Esophagus (tissue), 2 donors: ENCODE measurements around the gene HMG20B. TPM values are rescaled to one million over a fixed set of nuclear protein-coding genes. Genes with fewer than 3 reads are reported as not detected.
"Not testable (repeated sequence)": the region's sequence is repeated elsewhere in the genome, so short reads cannot be mapped to it uniquely, and the experiment has no call there.

ENCODE experiments used
- H3K27ac ChIP-seq, 2 donors: one replicate each; pipeline ENCODE4 v1.5.1; 2013; ENCODE audit warnings: low read depth in 2 of 2, mild to moderate bottlenecking in 2 of 2, inconsistent platforms in 1 of 2, low read length in 1 of 2, moderate library complexity in 1 of 2
- H3K27me3 ChIP-seq, 2 donors: one replicate each; pipeline ENCODE4 v1.6.1; 2013; ENCODE audit warnings: low read length in 2 of 2, control low read depth in 1 of 2, mild to moderate bottlenecking in 1 of 2; ENCODE audit not compliant: insufficient read depth in 2 of 2, control insufficient read depth in 1 of 2
- H3K36me3 ChIP-seq, 2 donors: one replicate each; pipeline ENCODE4 v1.6.1; 2013; ENCODE audit warnings: low read length in 1 of 2; ENCODE audit not compliant: control insufficient read depth in 2 of 2, insufficient read depth in 2 of 2
- H3K4me1 ChIP-seq, 2 donors: one replicate each; pipeline ENCODE4 v1.6.1; 2013; ENCODE audit warnings: low read length in 1 of 2; ENCODE audit not compliant: control insufficient read depth in 2 of 2, insufficient read depth in 2 of 2
- H3K4me3 ChIP-seq, 2 donors: one replicate each; pipeline ENCODE4 v1.5.1; 2013; ENCODE audit warnings: low read length in 2 of 2, mild to moderate bottlenecking in 2 of 2, low read depth in 1 of 2, moderate library complexity in 1 of 2
- H3K9me3 ChIP-seq, 2 donors: one replicate each; pipeline ENCODE4 v1.6.1; 2013; ENCODE audit warnings: mild to moderate bottlenecking in 2 of 2, low read depth in 1 of 2, low read length in 1 of 2, moderate library complexity in 1 of 2; ENCODE audit not compliant: control insufficient read depth in 2 of 2, insufficient read depth in 1 of 2
- WGBS, 2 donors: extraction: QIAGEN DNeasy Blood & Tissue Kit; methylation state at CpG; one replicate each; pipeline ENCODE4 v1.1.7; 2013; 5-methylcytosine and 5-hydroxymethylcytosine counted together
- polyA plus RNA-seq, 2 donors: library from polyadenylated mRNA; stranded (reverse); fragments of 200-250 nt; gene quantifications; one replicate each; pipeline ENCODE4 v1.2.3, GENCODE V29; 2013
- donor health status: healthy with polysubstance abuse.
- donor health status: Bipolar disorder and iron deficiency.

The HMG20B gene
- polyA plus RNA-seq, 2 donors: 62.1 to 68.4 TPM

DNA sequence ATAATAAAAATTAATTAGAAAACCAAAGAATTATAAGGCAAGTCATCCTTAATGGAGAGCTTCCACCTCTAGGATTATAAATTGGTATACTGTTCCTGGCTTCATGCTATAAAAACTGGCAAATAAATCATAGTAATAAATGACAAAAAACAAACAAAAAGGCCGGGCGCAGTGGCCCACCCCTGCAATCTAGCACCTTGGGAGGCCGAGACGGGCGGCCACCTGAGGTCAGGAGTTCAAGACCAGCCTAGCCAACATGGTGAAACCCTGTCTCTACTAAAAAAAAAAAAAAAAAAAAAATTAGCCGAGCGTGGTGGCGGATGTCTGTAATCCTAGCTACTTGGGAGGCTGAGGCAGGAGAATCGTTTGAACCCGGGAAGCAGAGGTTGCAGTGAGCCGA lies 2.7 kb upstream of the HMG20B start:
- not testable (repeated sequence) for H3K36me3 ChIP-seq, H3K4me3 ChIP-seq, H3K9me3 ChIP-seq, H3K27ac ChIP-seq, H3K27me3 ChIP-seq
- peaks cover 0 to 11% of the 10 kb centered on the region in 2 donors for H3K4me1 ChIP-seq
- WGBS, 2 donors: 77 to 86% methylated on average over 11 of the region's 11 CpGs

DNA sequence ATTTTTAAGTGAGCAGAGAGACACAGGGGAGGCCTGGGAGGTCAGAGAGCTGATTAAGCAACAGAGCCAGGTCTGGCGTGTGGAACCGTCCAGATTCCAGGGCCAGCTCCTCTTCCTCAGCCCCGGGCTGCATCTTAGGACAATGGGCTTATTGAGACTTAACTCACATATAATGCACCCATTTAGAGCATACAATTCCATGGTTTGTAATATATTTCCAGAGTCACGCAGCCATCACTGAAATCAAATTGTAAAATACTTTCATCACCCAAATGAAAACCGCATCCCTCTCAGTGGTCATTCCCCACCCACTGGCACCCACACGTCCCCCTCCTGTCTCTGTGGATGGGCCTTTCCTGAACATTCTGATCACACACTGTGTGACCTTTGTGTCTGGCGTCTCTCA lies 2.1 kb upstream of the HMG20B start:
- H3K27ac ChIP-seq: no peak overlapping the region
- peaks cover 0 to 2% of the 10 kb centered on the region in 2 donors for H3K36me3 ChIP-seq
- peaks cover 0 to 3% of the 10 kb centered on the region in 2 donors for H3K9me3 ChIP-seq
- 72 to 77% methylated on average over 7 of the region's 7 CpGs for WGBS, 2 donors
- no peak overlapping the region for H3K4me3 ChIP-seq
- H3K4me1 ChIP-seq: peaks cover 0 to 11% of the 10 kb centered on the region in 2 donors
- H3K27me3 ChIP-seq: no peaks in the 10 kb centered on the region

DNA sequence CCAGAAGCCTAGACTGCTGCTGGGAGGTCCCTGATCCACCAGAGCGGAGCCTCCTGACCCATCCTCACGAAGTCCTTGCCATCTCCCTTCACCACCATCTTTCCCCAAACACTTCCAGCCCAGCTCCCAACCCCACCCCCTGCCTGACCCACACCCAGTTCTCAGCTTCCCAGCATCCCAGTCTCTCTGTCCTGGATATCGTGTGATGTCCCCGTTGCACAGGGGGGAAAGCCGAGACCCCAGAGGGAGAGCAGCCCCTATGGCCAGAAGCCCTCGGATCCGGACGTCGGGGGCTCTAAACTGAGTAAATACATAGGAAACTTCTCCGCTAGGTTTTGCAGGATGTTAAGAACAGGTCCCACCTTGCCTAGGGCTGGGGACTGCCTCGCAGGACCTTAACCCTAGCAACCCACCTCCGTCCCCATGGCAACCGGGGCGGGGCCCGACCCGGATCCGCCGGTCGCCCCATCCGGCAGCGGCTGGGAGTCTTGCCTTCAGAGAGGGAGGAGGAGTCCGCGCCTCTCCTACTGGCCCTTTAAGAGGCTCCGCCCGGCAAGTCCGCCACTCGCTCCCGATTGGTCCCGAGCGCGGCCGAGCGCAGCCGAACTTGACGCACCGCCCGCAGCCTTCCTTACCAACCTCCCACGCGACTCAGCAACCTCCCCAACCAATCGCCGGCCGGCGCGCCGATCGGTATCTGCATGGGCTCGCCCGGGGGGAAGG lies 451 bp upstream of the HMG20B start:
- H3K9me3 ChIP-seq: peaks cover 0 to 3% of the 10 kb centered on the region in 2 donors
- H3K27ac ChIP-seq: peak overlapping the region in 1 of 2 donors; percentile 59
- H3K36me3 ChIP-seq: peaks cover 0 to 4% of the 10 kb centered on the region in 2 donors
- no peaks in the 10 kb centered on the region for H3K27me3 ChIP-seq
- H3K4me3 ChIP-seq: peak overlapping the region; percentile 28 to 59
- peaks cover 3 to 20% of the 10 kb centered on the region in 2 donors for H3K4me1 ChIP-seq
- 1 to 2% methylated on average over 31 to 48 of the region's 48 CpGs for whole genome bisulfite sequencing, 2 donors

DNA sequence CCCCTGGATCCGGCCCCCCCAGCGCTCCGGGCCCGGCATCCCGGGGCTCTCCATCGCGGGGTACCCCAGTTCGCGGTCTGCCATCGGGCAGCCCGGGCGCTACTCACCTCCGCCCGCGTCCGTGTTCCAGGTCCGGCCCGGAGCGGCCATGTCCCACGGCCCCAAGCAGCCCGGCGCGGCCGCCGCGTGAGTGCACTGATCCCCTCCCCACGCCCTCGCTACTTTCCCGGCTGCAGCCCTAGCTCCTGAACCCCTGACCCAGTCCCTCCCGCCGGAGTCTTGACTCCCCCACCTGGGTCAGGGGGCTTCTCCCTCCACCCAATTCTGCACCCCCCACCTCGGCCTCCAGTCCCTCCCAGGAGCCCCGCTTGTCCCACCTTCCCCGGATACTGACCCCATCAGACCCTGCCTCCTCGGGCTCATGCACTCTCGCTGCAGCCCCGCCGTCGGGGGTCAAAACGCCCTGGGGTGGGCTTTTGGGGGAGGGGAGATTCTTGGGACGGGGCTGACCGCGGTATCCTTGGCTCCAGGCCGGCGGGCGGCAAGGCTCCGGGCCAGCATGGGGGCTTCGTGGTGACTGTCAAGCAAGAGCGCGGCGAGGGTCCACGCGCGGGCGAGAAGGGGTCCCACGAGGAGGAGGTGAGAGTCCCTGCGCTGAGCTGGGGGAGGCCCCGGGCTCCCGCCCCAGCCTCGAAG lies 566 bp downstream of the HMG20B start:
- H3K4me3 ChIP-seq: peak overlapping the region; percentile 59 to 66
- H3K27me3 ChIP-seq: no peaks in the 10 kb centered on the region
- H3K27ac ChIP-seq: peak overlapping the region; percentile 62 to 72
- H3K36me3 ChIP-seq: peaks cover 0 to 4% of the 10 kb centered on the region in 2 donors
- 1 to 2% methylated on average over 47 to 60 of the region's 60 CpGs for WGBS, 2 donors
- H3K4me1 ChIP-seq: peaks cover 3 to 23% of the 10 kb centered on the region in 2 donors
- peaks cover 0 to 3% of the 10 kb centered on the region in 2 donors for H3K9me3 ChIP-seq

DNA sequence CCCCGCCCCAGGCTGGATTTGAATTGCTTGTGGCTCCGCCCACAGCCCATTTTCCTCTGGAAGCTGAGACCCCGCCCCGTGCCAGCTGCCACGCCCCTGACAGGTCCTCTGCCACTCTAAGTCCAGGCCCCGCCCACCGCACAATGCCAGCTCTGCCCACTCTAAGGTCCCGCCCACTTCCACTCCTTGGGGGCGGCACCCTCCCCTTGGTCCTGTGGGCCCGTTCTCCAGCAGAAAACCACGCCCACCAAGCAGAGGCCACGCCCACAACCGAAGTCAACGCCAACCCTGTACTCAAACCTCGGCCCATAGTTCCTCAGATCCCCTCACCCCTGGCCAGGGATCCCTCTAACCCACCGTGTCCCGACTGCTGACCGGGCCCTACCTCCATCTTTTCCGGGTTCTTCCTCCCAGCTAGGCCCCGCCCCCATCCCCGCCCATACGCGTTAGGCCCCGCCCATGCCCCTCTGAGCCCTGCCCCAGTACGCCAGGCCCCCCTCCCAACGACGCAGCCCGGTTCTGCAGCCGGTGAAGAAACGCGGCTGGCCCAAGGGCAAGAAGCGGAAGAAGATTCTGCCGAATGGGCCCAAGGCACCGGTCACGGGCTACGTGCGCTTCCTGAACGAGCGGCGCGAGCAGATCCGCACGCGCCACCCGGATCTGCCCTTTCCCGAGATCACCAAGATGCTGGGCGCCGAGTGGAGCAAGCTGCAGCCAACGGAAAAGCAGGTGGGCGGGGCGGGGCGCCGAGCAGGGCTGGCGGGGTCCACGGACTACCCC lies 1.3 kb downstream of the HMG20B start:
- Histone ChIP-seq H3K27me3 (no peaks in the 10 kb centered on the region), H3K4me3 (peak overlapping the region; percentile 59 to 66), H3K27ac (peak overlapping the region; percentile 20 to 26), H3K36me3 (peaks cover 0 to 4% of the 10 kb centered on the region in 2 donors), H3K9me3 (peaks cover 0 to 3% of the 10 kb centered on the region in 2 donors), H3K4me1 (peaks cover 3 to 19% of the 10 kb centered on the region in 2 donors)
- 59 to 62% methylated on average over 52 to 55 of the region's 55 CpGs for WGBS, 2 donors

DNA sequence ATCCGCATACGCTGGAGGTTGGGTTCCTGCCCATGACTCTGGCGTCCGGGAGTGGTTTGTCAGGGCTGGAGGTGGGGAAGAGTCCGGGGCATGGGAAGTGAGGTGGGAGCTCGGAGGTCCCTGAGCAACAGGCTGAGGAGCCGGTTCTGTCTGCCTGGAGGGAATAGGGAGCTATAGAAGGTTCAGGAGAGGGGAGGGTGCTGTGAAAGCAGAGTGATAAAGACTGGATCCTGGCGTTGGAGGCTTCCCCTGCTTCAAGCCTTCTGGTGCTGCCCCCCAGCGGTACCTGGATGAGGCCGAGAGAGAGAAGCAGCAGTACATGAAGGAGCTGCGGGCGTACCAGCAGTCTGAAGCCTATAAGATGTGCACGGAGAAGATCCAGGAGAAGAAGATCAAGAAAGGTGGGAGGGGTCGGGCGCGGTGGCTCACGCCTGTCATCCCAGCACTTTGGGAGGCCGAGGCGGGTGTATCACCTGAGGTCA lies 2.6 kb downstream of the HMG20B start:
- Histone ChIP-seq H3K4me3 (no peak overlapping the region), H3K27me3 (no peaks in the 10 kb centered on the region), H3K4me1 (peaks cover 3 to 19% of the 10 kb centered on the region in 2 donors), H3K27ac (no peak overlapping the region), H3K9me3 (peaks cover 0 to 3% of the 10 kb centered on the region in 2 donors), H3K36me3 (peaks cover 0 to 4% of the 10 kb centered on the region in 2 donors)
- 84 to 90% methylated on average over 19 of the region's 19 CpGs for WGBS, 2 donors

DNA sequence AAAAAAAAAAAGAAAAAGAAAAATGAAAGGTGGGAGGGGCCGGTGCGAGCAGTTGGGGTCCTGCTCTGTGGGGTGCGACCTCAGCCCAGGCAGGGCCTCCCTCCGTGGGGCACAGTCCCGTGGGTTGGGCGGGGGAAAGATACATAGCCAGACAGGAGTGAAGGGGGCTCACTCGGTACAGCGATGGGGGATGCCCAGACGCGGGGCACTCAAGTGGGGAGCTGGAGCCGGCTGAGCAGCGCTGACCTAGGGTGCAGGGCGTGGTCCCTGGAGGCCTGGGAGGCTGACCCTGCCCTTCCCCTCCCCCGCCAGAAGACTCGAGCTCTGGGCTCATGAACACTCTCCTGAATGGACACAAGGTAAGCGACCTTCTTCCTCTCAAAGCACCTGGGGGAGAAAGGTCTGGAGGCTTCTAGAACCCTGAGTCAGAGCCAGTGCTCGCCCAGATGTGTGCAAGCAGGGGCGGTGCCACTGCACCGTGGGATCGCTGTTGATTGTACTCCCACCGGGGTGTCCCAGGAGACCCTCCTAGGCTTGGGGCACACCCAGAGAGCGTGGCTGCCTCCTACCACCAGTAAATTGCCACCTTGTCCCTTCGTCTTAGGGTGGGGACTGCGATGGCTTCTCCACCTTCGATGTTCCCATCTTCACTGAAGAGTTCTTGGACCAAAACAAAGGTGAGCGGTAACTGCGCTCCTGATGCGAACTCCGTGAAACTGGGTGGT lies 3.4 kb downstream of the HMG20B start:
- peaks cover 0 to 4% of the 10 kb centered on the region in 2 donors for H3K36me3 ChIP-seq
- H3K4me3 ChIP-seq: peak overlapping the region in 1 of 2 donors; percentile 28
- H3K9me3 ChIP-seq: peaks cover 0 to 3% of the 10 kb centered on the region in 2 donors
- H3K27me3 ChIP-seq: no peaks in the 10 kb centered on the region
- peak overlapping the region in 1 of 2 donors; percentile 62 for H3K27ac ChIP-seq
- WGBS, 2 donors: 67 to 78% methylated on average over 29 of the region's 29 CpGs
- peaks cover 3 to 19% of the 10 kb centered on the region in 2 donors for H3K4me1 ChIP-seq

DNA sequence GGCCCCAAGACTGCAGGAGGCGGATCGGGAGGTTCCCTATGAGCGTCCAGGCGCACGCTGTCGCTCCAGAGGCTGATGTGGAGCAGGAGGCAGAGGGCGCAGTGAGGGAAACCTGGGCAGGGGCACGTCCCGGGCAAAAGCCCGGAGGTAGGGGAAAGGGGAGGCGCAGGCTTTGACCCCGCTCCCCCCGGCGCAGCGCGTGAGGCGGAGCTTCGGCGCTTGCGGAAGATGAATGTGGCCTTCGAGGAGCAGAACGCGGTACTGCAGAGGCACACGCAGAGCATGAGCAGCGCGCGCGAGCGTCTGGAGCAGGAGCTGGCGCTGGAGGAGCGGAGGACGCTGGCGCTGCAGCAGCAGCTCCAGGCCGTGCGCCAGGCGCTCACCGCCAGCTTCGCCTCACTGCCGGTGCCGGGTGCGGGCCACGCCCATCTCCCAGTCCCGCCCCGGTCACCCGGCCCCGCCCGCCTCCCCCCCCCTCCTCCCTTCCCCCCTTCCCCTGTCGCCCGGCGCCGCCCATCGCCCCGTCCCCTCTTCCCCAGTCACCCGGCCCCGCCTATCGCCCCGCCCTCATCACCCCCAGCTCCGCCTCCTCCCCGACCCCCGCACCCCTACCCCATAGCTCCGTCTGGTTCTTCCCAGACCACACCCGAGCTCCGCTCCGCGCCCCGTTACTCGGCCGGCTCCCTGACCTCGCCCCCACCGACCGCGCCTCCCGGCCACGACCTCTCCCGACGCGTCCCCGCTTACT lies 4.1 kb downstream of the HMG20B start:
- Histone ChIP-seq H3K27me3 (no peaks in the 10 kb centered on the region), H3K27ac (peak overlapping the region; percentile 14 to 63), H3K4me3 (peak overlapping the region; percentile 28 to 40), H3K36me3 (peaks cover 0 to 4% of the 10 kb centered on the region in 2 donors), H3K9me3 (peaks cover 0 to 3% of the 10 kb centered on the region in 2 donors), H3K4me1 (peaks cover 3 to 19% of the 10 kb centered on the region in 2 donors)
- WGBS, 2 donors: 29 to 34% methylated on average over 53 to 67 of the region's 78 CpGs
